ENCODE data around the gene CDC42BPA. TPM values are rescaled to one million over a fixed set of nuclear protein-coding genes. Genes with fewer than 3 reads are reported as not detected.

The CDC42BPA gene
- total and polyA plus RNA-seq, 4 experiments from 2014 or later: 0.49 to 0.72 TPM; not detected in 2

DNA sequence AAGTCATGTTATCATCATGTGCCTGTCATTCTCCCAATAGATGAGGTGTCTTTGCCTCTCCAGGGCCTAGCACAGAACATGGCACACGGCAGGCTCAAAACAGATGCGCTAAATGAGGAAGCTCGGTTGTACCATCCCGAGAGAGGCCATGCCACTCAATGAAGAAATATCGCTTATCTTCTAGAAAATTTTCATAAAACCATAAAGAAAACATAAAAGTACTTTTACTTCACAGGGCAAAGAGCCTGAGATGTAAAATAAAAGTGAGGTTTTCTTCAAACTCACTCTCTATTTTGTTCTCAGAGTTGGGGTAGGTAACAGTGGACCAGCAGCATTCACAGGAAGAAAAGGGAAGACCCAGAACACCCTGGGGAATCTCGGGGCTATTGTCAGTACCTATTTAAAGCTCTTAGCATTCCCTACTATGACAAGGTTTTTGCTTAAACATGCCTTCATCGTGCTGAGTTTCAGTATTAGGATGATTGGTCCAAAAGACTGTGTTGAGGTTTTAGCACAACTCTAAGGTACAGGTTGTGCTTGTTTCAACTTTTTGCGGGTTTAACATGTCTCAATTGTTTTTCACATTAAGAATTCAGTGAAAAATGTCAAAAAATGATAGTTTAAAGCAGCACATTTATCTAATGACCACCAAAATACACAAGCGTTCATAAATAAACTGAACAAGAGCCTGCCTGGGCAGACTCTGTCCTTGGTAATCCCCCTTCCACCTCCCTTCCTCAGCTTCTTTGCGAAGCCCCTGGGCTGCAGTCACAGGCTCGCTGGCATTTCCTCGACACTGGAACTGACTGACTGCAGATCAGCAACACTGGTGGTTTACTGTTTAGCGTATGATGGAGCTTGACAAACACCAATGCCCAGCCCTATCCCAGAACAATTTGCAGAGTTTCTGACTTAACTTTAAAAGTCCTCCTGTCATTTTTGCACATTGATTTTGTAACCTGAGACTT, 322.6 kb downstream of the CDC42BPA start:
- Mint-ChIP-seq H3K36me3 (no peaks in the 10 kb centered on the region), H3K9me3 (peaks cover 0 to 8% (median under 1%) of the 10 kb centered on the region in 8 donors), H3K4me3 (no peak overlapping the region), H3K27me3 (peaks cover 0 to 1% of the 10 kb centered on the region in 2 donors), H3K4me1 (peaks cover 0 to 2% (median 2%) of the 10 kb centered on the region in 4 donors), H3K27ac (no peak overlapping the region)
- ChIA-PET POLR2A (ENCODE audit: partially characterized antibody) (no interaction called here), CTCF (ENCODE audit: partially characterized antibody) (no interaction called here)
- H3K36me3 ChIP-seq (ENCODE audit: insufficient read depth, low read length): no peaks in the 10 kb centered on the region
- intact Hi-C loops (cut with micrococcal nuclease): no loop called here
- no peak overlapping the region for H3K27ac ChIP-seq (ENCODE audit: low read depth, low read length)
- H3K4me1 ChIP-seq (ENCODE audit: insufficient read depth, low read length): peaks cover 2% of the 10 kb centered on the region
- H3K27me3 ChIP-seq (ENCODE audit: insufficient read depth, low read length): no peaks in the 10 kb centered on the region
- no peak overlapping the region for H3K4me3 ChIP-seq (ENCODE audit: low read length in 2 of 2)
- H3K9me3 ChIP-seq (ENCODE audit: control insufficient read depth in 1 of 2, low read length in 2 of 2): no peaks in the 10 kb centered on the region
- DNase-seq: no peak

DNA sequence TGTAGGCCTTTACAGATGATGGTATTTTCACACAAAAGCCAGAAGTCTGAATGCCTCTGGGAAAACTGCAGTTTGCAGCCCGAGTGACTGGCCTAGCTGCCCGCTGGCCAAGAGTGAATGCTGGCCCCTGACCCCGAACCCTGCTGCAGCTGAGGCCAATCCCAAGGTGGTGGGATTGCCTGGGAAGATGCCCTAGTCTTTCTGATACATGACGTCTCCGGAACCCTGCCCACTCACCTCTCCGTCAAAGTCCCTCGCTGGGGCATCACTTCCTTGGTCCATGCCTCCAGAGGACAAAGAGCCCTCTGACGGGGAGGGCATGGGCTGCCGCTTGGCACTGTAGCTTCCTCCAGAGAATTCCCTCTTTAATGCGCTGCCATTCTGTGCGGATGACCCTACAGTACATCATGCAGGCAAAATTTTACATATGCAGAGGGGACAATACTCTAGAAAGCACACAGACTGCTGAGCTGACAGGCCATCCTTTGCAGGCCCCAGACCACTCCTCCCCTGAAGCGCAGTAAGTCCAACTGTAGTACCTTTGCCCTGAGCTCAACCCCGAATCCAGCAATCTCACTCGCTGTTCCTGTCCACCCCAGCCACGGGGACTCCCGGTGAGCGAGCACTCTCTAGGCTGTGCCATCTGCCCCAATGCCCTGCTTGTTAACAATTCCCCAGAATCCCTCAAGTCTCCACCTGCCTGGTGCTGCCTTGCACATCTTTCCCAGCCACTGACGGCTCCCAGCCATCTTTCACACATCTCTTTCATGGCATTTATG, 323.5 kb downstream of the CDC42BPA start:
- H3K4me1 ChIP-seq (ENCODE audit: insufficient read depth, low read length): peaks cover 11% of the 10 kb centered on the region
- Mint-ChIP-seq H3K4me1 (peaks cover 4 to 11% (median 9%) of the 10 kb centered on the region in 4 donors), H3K27me3 (peaks cover 0 to 1% of the 10 kb centered on the region in 2 donors), H3K36me3 (no peaks in the 10 kb centered on the region), H3K9me3 (peaks cover 0 to 8% (median under 1%) of the 10 kb centered on the region in 8 donors), H3K27ac (no peak overlapping the region), H3K4me3 (no peak overlapping the region)
- POLR2A ChIA-PET (ENCODE audit: partially characterized antibody): no interaction called here
- H3K9me3 ChIP-seq (ENCODE audit: control insufficient read depth in 1 of 2, low read length in 2 of 2): no peaks in the 10 kb centered on the region
- no peak overlapping the region for H3K4me3 ChIP-seq (ENCODE audit: low read length in 2 of 2)
- intact Hi-C loops (cut with micrococcal nuclease): no loop called here
- no peaks in the 10 kb centered on the region for H3K27me3 ChIP-seq (ENCODE audit: insufficient read depth, low read length)
- CTCF ChIA-PET (ENCODE audit: partially characterized antibody): no interaction called here
- H3K36me3 ChIP-seq (ENCODE audit: insufficient read depth, low read length): no peaks in the 10 kb centered on the region
- DNase-seq: no peak
- no peak overlapping the region for H3K27ac ChIP-seq (ENCODE audit: low read depth, low read length)

DNA sequence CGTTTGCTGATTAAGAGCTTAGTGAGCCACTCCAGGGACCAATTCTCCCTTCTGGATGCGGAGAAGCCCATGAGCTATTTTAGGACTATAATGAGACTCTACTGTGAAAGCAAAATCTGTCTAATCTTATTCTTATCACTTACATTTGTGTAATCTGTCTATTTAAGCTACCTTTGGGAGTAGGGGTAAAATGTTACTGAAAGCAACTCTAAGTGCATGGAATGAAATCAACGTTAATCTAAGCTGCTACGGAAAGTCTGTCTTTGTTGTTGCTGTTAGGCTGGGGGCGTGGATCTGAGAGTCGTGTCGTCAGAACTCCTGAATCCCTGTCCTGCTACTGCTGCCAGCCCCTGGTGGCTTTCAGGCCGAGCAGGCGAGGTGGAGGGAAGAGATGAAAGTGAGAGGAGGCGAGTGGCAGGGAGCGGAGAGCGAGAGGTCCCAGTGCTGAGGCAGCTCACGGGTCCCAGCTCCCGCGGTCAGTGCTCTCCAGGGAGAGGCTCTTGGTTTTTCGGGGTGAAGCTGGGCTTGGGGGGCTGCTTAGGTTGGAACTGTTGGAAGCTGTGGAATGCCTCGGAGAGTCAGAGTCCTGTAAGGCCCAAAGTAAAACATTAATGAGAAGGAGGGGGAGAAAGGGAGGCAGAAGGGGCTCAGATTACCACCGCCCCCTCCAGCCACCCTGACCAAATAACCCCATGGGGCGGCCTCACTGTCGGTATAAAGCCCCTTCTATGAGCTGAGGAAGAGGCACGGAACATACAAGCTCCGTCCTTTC, 324.3 kb downstream of the CDC42BPA start:
- Histone ChIP-seq H3K27me3 (ENCODE audit: insufficient read depth, low read length) (no peaks in the 10 kb centered on the region), H3K4me1 (ENCODE audit: insufficient read depth, low read length) (peaks cover 18% of the 10 kb centered on the region), H3K4me3 (ENCODE audit: low read length in 2 of 2) (no peak overlapping the region), H3K36me3 (ENCODE audit: insufficient read depth, low read length) (no peaks in the 10 kb centered on the region), H3K27ac (ENCODE audit: low read depth, low read length) (no peak overlapping the region), H3K9me3 (ENCODE audit: control insufficient read depth in 1 of 2, low read length in 2 of 2) (no peaks in the 10 kb centered on the region)
- intact Hi-C loops (cut with micrococcal nuclease): no loop called here
- Mint-ChIP-seq H3K27me3 (peaks cover 0 to 1% of the 10 kb centered on the region in 2 donors), H3K4me1 (peaks cover 11 to 18% (median 17%) of the 10 kb centered on the region in 4 donors), H3K36me3 (no peaks in the 10 kb centered on the region), H3K27ac (no peak overlapping the region), H3K4me3 (no peak overlapping the region), H3K9me3 (peaks cover 0 to 8% (median under 1%) of the 10 kb centered on the region in 8 donors)
- ChIA-PET POLR2A (ENCODE audit: partially characterized antibody) (no interaction called here), CTCF (ENCODE audit: partially characterized antibody) (no interaction called here)
- DNase-seq: no peak

- no peaks in the 10 kb centered on the region for H3K9me3 Mint-ChIP-seq
- H3K4me1 Mint-ChIP-seq: peaks cover 11 to 24% (median 19%) of the 10 kb centered on the region in 4 donors
- peaks cover 5 to 9% of the 10 kb centered on the region in 2 donors for H3K36me3 Mint-ChIP-seq
- intact Hi-C loops (cut with micrococcal nuclease): no loop called here
- H3K27ac Mint-ChIP-seq: no peak overlapping the region
- H3K4me3 Mint-ChIP-seq: no peak overlapping the region
- Histone ChIP-seq H3K4me3 (ENCODE audit: low read length in 2 of 2) (no peak overlapping the region), H3K36me3 (ENCODE audit: insufficient read depth, low read length) (no peaks in the 10 kb centered on the region), H3K4me1 (ENCODE audit: insufficient read depth, low read length) (peaks cover 18% of the 10 kb centered on the region), H3K27me3 (ENCODE audit: insufficient read depth, low read length) (no peaks in the 10 kb centered on the region), H3K9me3 (ENCODE audit: control insufficient read depth in 1 of 2, low read length in 2 of 2) (no peaks in the 10 kb centered on the region), H3K27ac (ENCODE audit: low read depth, low read length) (no peak overlapping the region)
- no peak for DNase-seq
- no peaks in the 10 kb centered on the region for H3K27me3 Mint-ChIP-seq
- ChIA-PET POLR2A (ENCODE audit: partially characterized antibody) (no interaction called here), CTCF (ENCODE audit: partially characterized antibody) (interaction anchor here (1.1 kb wide), 1 partner anchor 80 kb away, joined by 3 read pairs; no protein-coding TSS in a partner anchor)
Observed at GRCh38 chr1:226991920-226992319, 326.4 kb downstream of the CDC42BPA start.

- no peaks in the 10 kb centered on the region for H3K9me3 Mint-ChIP-seq
- intact Hi-C loops (cut with micrococcal nuclease): no loop called here
- H3K4me1 ChIP-seq (ENCODE audit: insufficient read depth, low read length): peaks cover 18% of the 10 kb centered on the region
- peaks cover 11 to 24% (median 18%) of the 10 kb centered on the region in 4 donors for H3K4me1 Mint-ChIP-seq
- POLR2A ChIA-PET (ENCODE audit: partially characterized antibody): interaction anchor here (0.6 to 0.9 kb wide), 2 partner anchors 50 to 51 kb away, joined by 3 read pairs; partner anchors contain the start of gene COQ8A
- no peaks in the 10 kb centered on the region for H3K27me3 ChIP-seq (ENCODE audit: insufficient read depth, low read length)
- peaks cover 4% of the 10 kb centered on the region for H3K36me3 ChIP-seq (ENCODE audit: insufficient read depth, low read length)
- peak in 4 of 5 donors; percentile 15 to 18 (median 16) for DNase-seq
- peaks cover 17 to 26% of the 10 kb centered on the region in 2 donors for H3K36me3 Mint-ChIP-seq
- no peak overlapping the region for H3K27ac ChIP-seq (ENCODE audit: low read depth, low read length)
- peak overlapping the region in 6 of 7 donors; percentile 3 to 81 (median 76) for H3K27ac Mint-ChIP-seq
- H3K4me3 Mint-ChIP-seq: peak overlapping the region in 5 of 8 donors; percentile 1 to 35 (median 13)
- no peaks in the 10 kb centered on the region for H3K27me3 Mint-ChIP-seq
- no peaks in the 10 kb centered on the region for H3K9me3 ChIP-seq (ENCODE audit: control insufficient read depth in 1 of 2, low read length in 2 of 2)
- H3K4me3 ChIP-seq (ENCODE audit: low read length in 2 of 2): no peak overlapping the region
- CTCF ChIA-PET (ENCODE audit: partially characterized antibody): no interaction called here
Observed at GRCh38 chr1:226990133-226990716, 328.1 kb downstream of the CDC42BPA start.

DNA sequence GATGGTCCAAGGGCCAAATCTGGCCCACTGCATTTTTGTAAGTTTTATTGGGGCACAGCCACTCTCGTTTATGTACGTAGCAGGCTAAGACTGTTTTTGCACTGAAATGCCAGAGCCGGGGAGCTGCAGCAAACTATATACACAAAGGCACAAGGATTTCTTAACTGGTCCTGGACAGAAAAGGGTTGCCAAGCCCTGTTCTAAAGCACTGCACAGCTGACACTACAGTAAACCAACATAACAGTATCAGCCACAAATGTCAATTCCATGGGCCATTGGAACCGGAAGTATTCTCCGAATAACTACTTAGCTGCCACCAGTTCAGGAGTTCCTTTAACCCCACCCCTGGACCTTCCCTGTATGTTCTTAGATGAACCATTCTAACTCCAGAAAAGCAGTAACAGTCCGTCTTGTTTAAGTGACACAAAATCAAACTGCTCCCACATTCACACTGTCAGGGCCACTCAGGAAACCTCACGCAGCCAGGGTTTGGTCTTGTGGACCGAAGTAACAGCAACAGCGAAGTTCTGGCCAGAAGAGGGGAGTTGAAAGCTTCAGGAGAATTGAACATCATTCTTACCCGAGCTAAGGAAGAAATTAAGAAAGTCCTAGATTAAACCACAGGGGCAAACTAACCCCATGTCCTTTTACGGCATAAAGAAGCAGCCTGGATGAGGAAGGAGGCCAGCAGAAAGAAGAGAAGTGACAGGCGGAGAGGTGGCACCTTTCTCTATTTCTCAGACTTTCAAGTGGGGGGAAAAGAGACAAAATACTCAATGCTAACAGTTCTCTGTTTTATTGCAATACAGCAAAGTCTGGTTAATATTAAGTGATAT, 329.0 kb downstream of the CDC42BPA start:
- DNase-seq: no peak
- no peak overlapping the region for H3K4me3 ChIP-seq (ENCODE audit: low read length in 2 of 2)
- H3K4me3 Mint-ChIP-seq: peak overlapping the region in 3 of 8 donors; percentile 13 to 60 (median 13)
- no peak overlapping the region for H3K27ac ChIP-seq (ENCODE audit: low read depth, low read length)
- no peaks in the 10 kb centered on the region for H3K9me3 ChIP-seq (ENCODE audit: control insufficient read depth in 1 of 2, low read length in 2 of 2)
- H3K27me3 Mint-ChIP-seq: no peaks in the 10 kb centered on the region
- H3K27me3 ChIP-seq (ENCODE audit: insufficient read depth, low read length): no peaks in the 10 kb centered on the region
- H3K4me1 ChIP-seq (ENCODE audit: insufficient read depth, low read length): peaks cover 18% of the 10 kb centered on the region
- H3K27ac Mint-ChIP-seq: peak overlapping the region; percentile 55 to 93 (median 76)
- POLR2A ChIA-PET (ENCODE audit: partially characterized antibody): interaction anchor here (0.6 to 1.0 kb wide), 2 partner anchors 49 to 50 kb away, joined by 3 to 4 read pairs; partner anchors contain the start of gene COQ8A
- peaks cover 17 to 32% of the 10 kb centered on the region in 2 donors for H3K36me3 Mint-ChIP-seq
- intact Hi-C loops (cut with micrococcal nuclease): no loop called here
- CTCF ChIA-PET (ENCODE audit: partially characterized antibody): no interaction called here
- H3K4me1 Mint-ChIP-seq: peaks cover 11 to 24% (median 18%) of the 10 kb centered on the region in 4 donors
- peaks cover 8% of the 10 kb centered on the region for H3K36me3 ChIP-seq (ENCODE audit: insufficient read depth, low read length)
- H3K9me3 Mint-ChIP-seq: no peaks in the 10 kb centered on the region

All from CD4-positive, alpha-beta memory T cell (primary cell).